Measurements from ENCODE around the gene LSM4.

DNA sequence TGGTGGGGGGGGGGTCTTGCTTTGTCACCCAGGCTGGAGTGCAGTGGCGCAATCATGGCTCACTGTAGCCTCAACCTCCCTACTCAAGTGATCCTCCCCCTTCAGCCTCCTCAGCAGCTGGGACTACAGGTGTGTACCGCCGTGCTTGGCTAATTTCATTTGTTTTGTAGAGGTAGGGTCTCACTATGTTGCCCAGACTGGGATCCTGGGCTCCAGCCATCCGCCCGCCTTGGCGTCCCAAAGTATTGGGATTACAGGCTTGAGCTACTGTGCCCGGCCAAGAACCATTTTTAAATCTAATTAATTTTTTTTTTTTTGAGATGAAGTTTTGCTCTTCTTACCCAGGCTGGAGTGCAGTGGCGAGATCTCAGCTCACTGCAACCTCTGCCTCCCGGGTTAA, 23.2 kb downstream of the LSM4 start:
- TF ChIP-seq EZH2phosphoT487 (IDR thresholded peaks at IDR 0.05; ENCODE audit: unreplicated experiment) (no peak), NANOG (IDR thresholded peaks at IDR 0.05; ENCODE audit: borderline replicate concordance) (no peak), EZH2 (IDR thresholded peaks at IDR 0.05; ENCODE audit: low read depth, unreplicated experiment) (no peak)
- TF ChIP-seq, protein P1, sequence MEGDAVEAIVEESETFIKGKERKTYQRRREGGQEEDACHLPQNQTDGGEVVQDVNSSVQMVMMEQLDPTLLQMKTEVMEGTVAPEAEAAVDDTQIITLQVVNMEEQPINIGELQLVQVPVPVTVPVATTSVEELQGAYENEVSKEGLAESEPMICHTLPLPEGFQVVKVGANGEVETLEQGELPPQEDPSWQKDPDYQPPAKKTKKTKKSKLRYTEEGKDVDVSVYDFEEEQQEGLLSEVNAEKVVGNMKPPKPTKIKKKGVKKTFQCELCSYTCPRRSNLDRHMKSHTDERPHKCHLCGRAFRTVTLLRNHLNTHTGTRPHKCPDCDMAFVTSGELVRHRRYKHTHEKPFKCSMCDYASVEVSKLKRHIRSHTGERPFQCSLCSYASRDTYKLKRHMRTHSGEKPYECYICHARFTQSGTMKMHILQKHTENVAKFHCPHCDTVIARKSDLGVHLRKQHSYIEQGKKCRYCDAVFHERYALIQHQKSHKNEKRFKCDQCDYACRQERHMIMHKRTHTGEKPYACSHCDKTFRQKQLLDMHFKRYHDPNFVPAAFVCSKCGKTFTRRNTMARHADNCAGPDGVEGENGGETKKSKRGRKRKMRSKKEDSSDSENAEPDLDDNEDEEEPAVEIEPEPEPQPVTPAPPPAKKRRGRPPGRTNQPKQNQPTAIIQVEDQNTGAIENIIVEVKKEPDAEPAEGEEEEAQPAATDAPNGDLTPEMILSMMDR (conservative IDR thresholded peaks at IDR 0.05; ENCODE audit: low read depth in 2 of 2), result no peak
- TF ChIP-seq, protein P2, sequence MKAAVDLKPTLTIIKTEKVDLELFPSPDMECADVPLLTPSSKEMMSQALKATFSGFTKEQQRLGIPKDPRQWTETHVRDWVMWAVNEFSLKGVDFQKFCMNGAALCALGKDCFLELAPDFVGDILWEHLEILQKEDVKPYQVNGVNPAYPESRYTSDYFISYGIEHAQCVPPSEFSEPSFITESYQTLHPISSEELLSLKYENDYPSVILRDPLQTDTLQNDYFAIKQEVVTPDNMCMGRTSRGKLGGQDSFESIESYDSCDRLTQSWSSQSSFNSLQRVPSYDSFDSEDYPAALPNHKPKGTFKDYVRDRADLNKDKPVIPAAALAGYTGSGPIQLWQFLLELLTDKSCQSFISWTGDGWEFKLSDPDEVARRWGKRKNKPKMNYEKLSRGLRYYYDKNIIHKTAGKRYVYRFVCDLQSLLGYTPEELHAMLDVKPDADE (IDR thresholded peaks at IDR 0.05), result no peak

All from GM23338 (cell line).